ENCODE results near the gene LRRN3. TPM values are rescaled to one million over a fixed set of nuclear protein-coding genes. Genes with fewer than 3 reads are reported as not detected.

Gene LRRN3
- total RNA-seq, 1 donor from 2014 or later = 2.2 TPM

DNA sequence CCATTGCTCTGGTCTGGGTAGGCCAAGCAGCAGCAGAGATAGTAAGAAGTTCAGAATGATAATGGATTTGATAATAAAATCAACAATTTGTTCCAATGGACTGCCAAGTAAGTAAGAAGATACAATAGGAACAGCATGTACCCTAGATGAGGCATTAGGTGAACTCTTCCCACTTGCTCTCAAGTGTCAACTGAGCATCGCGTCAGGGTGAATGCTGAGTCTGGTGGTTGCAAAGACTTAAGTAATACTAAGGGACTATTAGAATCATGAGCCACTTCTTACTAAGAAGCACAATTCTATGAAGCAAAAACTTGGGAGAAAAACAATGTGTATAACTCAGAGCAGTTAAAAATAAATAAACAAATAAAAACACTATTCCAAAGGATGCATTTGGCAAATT, 54.5 kb downstream of the LRRN3 start:
- TF ChIP-seq EZH2 (IDR thresholded peaks at IDR 0.05; ENCODE audit: insufficient read depth, low read length) = no peak
- no peaks in the 10 kb centered on the region for H4K20me1 ChIP-seq (ENCODE audit: insufficient read depth, low read length)
- H3K4me1 ChIP-seq (ENCODE audit: insufficient read depth, low read length) = no peaks in the 10 kb centered on the region
- no peaks in the 10 kb centered on the region for H3K36me3 ChIP-seq (ENCODE audit: insufficient read depth, low read length)
- Mint-ChIP-seq H3K4me1 (ENCODE audit: low read depth, unreplicated experiment) (no peaks in the 10 kb centered on the region), H3K36me3 (ENCODE audit: low read depth, unreplicated experiment) (no peaks in the 10 kb centered on the region), H3K4me3 (ENCODE audit: unreplicated experiment) (no peak overlapping the region), H3K27ac (ENCODE audit: unreplicated experiment) (no peak overlapping the region), H3K9me3 (ENCODE audit: unreplicated experiment) (no peaks in the 10 kb centered on the region), H3K27me3 (ENCODE audit: low read depth, unreplicated experiment) (no peaks in the 10 kb centered on the region)
- no peaks in the 10 kb centered on the region for H3K79me2 ChIP-seq (ENCODE audit: insufficient read depth, low read length)
- no peak overlapping the region for H2AFZ ChIP-seq (ENCODE audit: low read depth, low read length)
- no peak for DNase-seq (ENCODE audit: low read depth)
- no peaks in the 10 kb centered on the region for H3K9me3 ChIP-seq (ENCODE audit: insufficient read depth, low read depth, low read length)
- no peaks in the 10 kb centered on the region for H3K27me3 ChIP-seq (ENCODE audit: insufficient read depth, low read length)
- no peak overlapping the region for H3K27ac ChIP-seq (ENCODE audit: low read depth, low read length)
- no peak overlapping the region for H3K4me3 ChIP-seq (ENCODE audit: insufficient read depth, low read depth, low read length)
- H3K4me2 ChIP-seq (ENCODE audit: low read length) = no peak overlapping the region
- no peak for FAIRE-seq
- H3K9ac ChIP-seq (ENCODE audit: low read length) = no peak overlapping the region

DNA sequence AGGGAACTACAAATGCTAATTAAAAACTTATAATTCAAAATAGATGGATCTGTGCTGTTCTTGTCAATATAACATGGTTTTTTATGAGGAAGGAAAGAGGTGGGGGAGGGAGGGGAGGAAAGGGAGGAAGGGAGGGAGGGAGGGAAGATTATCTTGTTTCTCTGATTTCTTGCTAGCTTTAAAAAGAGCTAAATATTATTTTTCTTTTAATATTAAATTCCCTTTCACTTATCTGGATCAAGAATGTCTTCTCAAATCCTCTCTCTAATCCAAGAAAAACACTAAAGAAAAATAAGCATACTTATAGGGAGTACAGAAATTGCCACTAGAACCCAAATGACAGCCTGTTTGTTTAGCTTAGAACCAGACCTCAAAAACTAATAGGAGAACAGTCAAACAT, 55.2 kb downstream of the LRRN3 start:
- no peak for FAIRE-seq
- no peaks in the 10 kb centered on the region for H3K27me3 Mint-ChIP-seq (ENCODE audit: low read depth, unreplicated experiment)
- H3K27ac Mint-ChIP-seq (ENCODE audit: unreplicated experiment) = no peak overlapping the region

DNA sequence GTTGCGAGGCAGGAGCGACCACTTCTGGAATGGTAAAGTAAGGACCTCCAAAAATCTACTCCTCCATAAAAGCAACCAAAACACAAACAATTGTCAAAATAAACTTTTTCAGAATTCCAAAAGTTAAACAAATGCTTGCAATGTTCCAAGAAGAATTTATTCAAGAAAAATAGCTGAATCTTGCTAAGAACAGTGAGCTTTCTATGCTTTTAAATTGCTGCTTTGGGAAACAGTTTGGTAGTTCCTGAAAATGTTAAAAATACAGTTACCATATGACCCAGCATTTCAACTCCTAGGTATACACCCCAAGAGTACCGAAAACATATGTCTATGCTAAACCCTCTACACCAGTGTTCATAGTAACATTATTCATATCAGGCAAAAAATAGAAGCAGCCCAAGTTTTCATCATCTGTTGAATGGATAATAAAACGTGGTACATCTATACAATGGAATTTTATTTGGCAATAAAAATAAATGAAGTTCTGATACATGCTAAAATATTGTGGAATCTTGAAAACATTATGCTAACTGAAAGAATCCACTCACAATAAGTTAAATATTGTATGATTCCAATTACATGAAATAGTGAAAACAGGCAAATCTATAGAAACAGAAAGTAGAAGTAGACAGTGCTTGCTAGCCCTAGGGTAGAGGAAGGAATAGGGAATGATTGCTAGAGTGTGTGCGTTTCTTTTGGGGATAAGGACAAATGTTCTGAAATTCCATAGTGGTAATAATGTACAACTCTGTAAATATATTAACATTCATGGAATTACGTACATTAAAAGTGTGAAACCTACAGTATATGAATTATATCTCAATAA, 57.0 kb downstream of the LRRN3 start:
- TF ChIP-seq EZH2 (IDR thresholded peaks at IDR 0.05; ENCODE audit: insufficient read depth, low read length) = no peak
- TF ChIP-seq, protein P1, sequence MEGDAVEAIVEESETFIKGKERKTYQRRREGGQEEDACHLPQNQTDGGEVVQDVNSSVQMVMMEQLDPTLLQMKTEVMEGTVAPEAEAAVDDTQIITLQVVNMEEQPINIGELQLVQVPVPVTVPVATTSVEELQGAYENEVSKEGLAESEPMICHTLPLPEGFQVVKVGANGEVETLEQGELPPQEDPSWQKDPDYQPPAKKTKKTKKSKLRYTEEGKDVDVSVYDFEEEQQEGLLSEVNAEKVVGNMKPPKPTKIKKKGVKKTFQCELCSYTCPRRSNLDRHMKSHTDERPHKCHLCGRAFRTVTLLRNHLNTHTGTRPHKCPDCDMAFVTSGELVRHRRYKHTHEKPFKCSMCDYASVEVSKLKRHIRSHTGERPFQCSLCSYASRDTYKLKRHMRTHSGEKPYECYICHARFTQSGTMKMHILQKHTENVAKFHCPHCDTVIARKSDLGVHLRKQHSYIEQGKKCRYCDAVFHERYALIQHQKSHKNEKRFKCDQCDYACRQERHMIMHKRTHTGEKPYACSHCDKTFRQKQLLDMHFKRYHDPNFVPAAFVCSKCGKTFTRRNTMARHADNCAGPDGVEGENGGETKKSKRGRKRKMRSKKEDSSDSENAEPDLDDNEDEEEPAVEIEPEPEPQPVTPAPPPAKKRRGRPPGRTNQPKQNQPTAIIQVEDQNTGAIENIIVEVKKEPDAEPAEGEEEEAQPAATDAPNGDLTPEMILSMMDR (IDR thresholded peaks at IDR 0.05; ENCODE audit: insufficient read depth, low read depth, low read length) = no peak
- no peaks in the 10 kb centered on the region for H3K9me3 ChIP-seq (ENCODE audit: insufficient read depth, low read depth, low read length)
- no peak overlapping the region for H3K27ac ChIP-seq (ENCODE audit: low read depth, low read length)
- no peaks in the 10 kb centered on the region for H3K79me2 ChIP-seq (ENCODE audit: insufficient read depth, low read length)
- H3K27ac Mint-ChIP-seq (ENCODE audit: unreplicated experiment) = no peak overlapping the region
- FAIRE-seq (peak; percentile 5), DNase-seq (ENCODE audit: low read depth) (no peak)
- H3K9ac ChIP-seq (ENCODE audit: low read length) = no peak overlapping the region
- H3K4me2 ChIP-seq (ENCODE audit: low read length) = no peak overlapping the region
- H3K4me1 ChIP-seq (ENCODE audit: insufficient read depth, low read length) = no peaks in the 10 kb centered on the region
- no peak overlapping the region for H2AFZ ChIP-seq (ENCODE audit: low read depth, low read length)
- H3K27me3 ChIP-seq (ENCODE audit: insufficient read depth, low read length) = no peaks in the 10 kb centered on the region
- no peak overlapping the region for H3K4me3 ChIP-seq (ENCODE audit: insufficient read depth, low read depth, low read length)
- H3K9me3 Mint-ChIP-seq (ENCODE audit: unreplicated experiment) = no peaks in the 10 kb centered on the region
- no peaks in the 10 kb centered on the region for H3K36me3 ChIP-seq (ENCODE audit: insufficient read depth, low read length)
- H3K36me3 Mint-ChIP-seq (ENCODE audit: low read depth, unreplicated experiment) = no peaks in the 10 kb centered on the region
- H3K4me1 Mint-ChIP-seq (ENCODE audit: low read depth, unreplicated experiment) = no peaks in the 10 kb centered on the region
- H3K27me3 Mint-ChIP-seq (ENCODE audit: low read depth, unreplicated experiment) = no peaks in the 10 kb centered on the region
- H3K4me3 Mint-ChIP-seq (ENCODE audit: unreplicated experiment) = no peak overlapping the region
- no peaks in the 10 kb centered on the region for H4K20me1 ChIP-seq (ENCODE audit: insufficient read depth, low read length)

More for the DNA sequence above, 55.2 kb downstream of the LRRN3 start:
- no peaks in the 10 kb centered on the region for H3K9me3 Mint-ChIP-seq (ENCODE audit: unreplicated experiment)
- no peak overlapping the region for H3K4me3 Mint-ChIP-seq (ENCODE audit: unreplicated experiment)
- no peak for TF ChIP-seq EZH2 (IDR thresholded peaks at IDR 0.05; ENCODE audit: insufficient read depth, low read length)
- TF ChIP-seq, protein P1 (IDR thresholded peaks at IDR 0.05; ENCODE audit: insufficient read depth, low read depth, low read length) = no peak
- no peak overlapping the region for H3K9ac ChIP-seq (ENCODE audit: low read length)
- H2AFZ ChIP-seq (ENCODE audit: low read depth, low read length) = no peak overlapping the region
- H3K79me2 ChIP-seq (ENCODE audit: insufficient read depth, low read length) = no peaks in the 10 kb centered on the region
- no peaks in the 10 kb centered on the region for H3K4me1 Mint-ChIP-seq (ENCODE audit: low read depth, unreplicated experiment)
- DNase-seq (ENCODE audit: low read depth) = no peak
- no peak overlapping the region for H3K4me3 ChIP-seq (ENCODE audit: insufficient read depth, low read depth, low read length)
- H3K4me2 ChIP-seq (ENCODE audit: low read length) = no peak overlapping the region
- H4K20me1 ChIP-seq (ENCODE audit: insufficient read depth, low read length) = no peaks in the 10 kb centered on the region
- H3K27ac ChIP-seq (ENCODE audit: low read depth, low read length) = no peak overlapping the region
- no peaks in the 10 kb centered on the region for H3K36me3 Mint-ChIP-seq (ENCODE audit: low read depth, unreplicated experiment)
- H3K4me1 ChIP-seq (ENCODE audit: insufficient read depth, low read length) = no peaks in the 10 kb centered on the region
- H3K9me3 ChIP-seq (ENCODE audit: insufficient read depth, low read depth, low read length) = no peaks in the 10 kb centered on the region
- H3K27me3 ChIP-seq (ENCODE audit: insufficient read depth, low read length) = no peaks in the 10 kb centered on the region
- no peaks in the 10 kb centered on the region for H3K36me3 ChIP-seq (ENCODE audit: insufficient read depth, low read length)
